K562 (cell line): ENCODE measurements around the gene IARS1. TPM values are rescaled to one million over a fixed set of nuclear protein-coding genes. Genes with fewer than 3 reads are reported as not detected.

Source experiments
- CBX5 ChIP-seq: IDR thresholded peaks from 2 replicates; pipeline ENCODE4 v1.6.1; 2014; ENCODE audit warnings: low read depth, borderline replicate concordance
- CHCHD3 ChIP-seq: fragments of 250-450 bp; sonication (Bioruptor Pico); IDR thresholded peaks from 2 replicates; pipeline ENCODE4 v2.1.2; 2022; ENCODE audit warnings: mild to moderate bottlenecking
- CSDE1 ChIP-seq, 2 experiments: fragments of 450-650 bp; IDR thresholded peaks; 2 replicates each; pipeline ENCODE4 v1.6.1; 2016; ENCODE audit warnings: mild to moderate bottlenecking in 1 of 2
- E2F3 ChIP-seq: fragments of 250-450 bp; sonication (Bioruptor Pico); IDR thresholded peaks from 2 replicates; pipeline ENCODE4 v1.4.0; 2020; ENCODE audit warnings: mild to moderate bottlenecking
- ETV5 ChIP-seq: sonication (generic); formaldehyde crosslinking; IDR thresholded peaks from 2 replicates; pipeline ENCODE4 v1.4.0; 2020; ENCODE audit warnings: low read depth, mild to moderate bottlenecking, missing genetic modification reagents
- GATAD2B ChIP-seq: fragments of 450-650 bp; IDR thresholded peaks from 2 replicates; pipeline ENCODE4 v1.6.1; 2017; ENCODE audit warnings: mild to moderate bottlenecking, borderline replicate concordance
- HOXB6 ChIP-seq: fragments of 250-450 bp; sonication (Bioruptor Pico); IDR thresholded peaks from 2 replicates; pipeline ENCODE4 v1.5.1; 2022; ENCODE audit warnings: mild to moderate bottlenecking, borderline replicate concordance
- MEIS2 ChIP-seq: fragments of 450-650 bp; IDR thresholded peaks from 2 replicates; pipeline ENCODE4 v1.6.1; 2014; ENCODE audit warnings: mild to moderate bottlenecking; ENCODE audit not compliant: partially characterized antibody
- NFYB ChIP-seq: IDR thresholded peaks from 2 replicates; pipeline ENCODE4 v1.6.1; 2011; ENCODE audit warnings: mild to moderate bottlenecking, moderate library complexity; ENCODE audit not compliant: insufficient read length; ENCODE audit errors: extremely low read depth
- NR2F6 ChIP-seq: fragments of 450-650 bp; formaldehyde crosslinking; IDR thresholded peaks from 2 replicates; pipeline ENCODE4 v1.4.0; 2020; ENCODE audit warnings: mild to moderate bottlenecking
- PCBP2 ChIP-seq: fragments of 200-400 bp; formaldehyde crosslinking; IDR thresholded peaks from 2 replicates; pipeline ENCODE4 v1.6.1; 2018; ENCODE audit warnings: low read length, low read depth, mild to moderate bottlenecking, moderate library complexity; ENCODE audit not compliant: poor library complexity, severe bottlenecking
- PURB ChIP-seq: sonication (generic); formaldehyde crosslinking; IDR thresholded peaks from 2 replicates; pipeline ENCODE4 v1.9.0; 2021; ENCODE audit warnings: low read depth, mild to moderate bottlenecking, missing genetic modification reagents
- SRSF1 ChIP-seq: fragments of 200-400 bp; formaldehyde crosslinking; IDR thresholded peaks from 2 replicates; pipeline ENCODE4 v1.6.1; 2017; ENCODE audit warnings: mild to moderate bottlenecking, low read depth, low read length, moderate library complexity
- ZNF140 ChIP-seq: fragments of 250-450 bp; sonication (Bioruptor Pico); IDR thresholded peaks from 2 replicates; pipeline ENCODE4 v1.8.0; 2021; ENCODE audit warnings: moderate library complexity, mild to moderate bottlenecking, inconsistent platforms
- ZNF224 ChIP-seq: sonication (generic); formaldehyde crosslinking; IDR thresholded peaks from 2 replicates; pipeline ENCODE4 v1.8.0; 2022; ENCODE audit warnings: mild to moderate bottlenecking, missing genetic modification reagents
- ZNF79 ChIP-seq: fragments of 250-450 bp; sonication (Bioruptor Pico); IDR thresholded peaks from 2 replicates; pipeline ENCODE4 v1.4.0; 2020; ENCODE audit warnings: low read depth, mild to moderate bottlenecking, moderate library complexity
- ZNF830 ChIP-seq: fragments of 250-450 bp; sonication (Bioruptor Pico); IDR thresholded peaks from 2 replicates; pipeline ENCODE4 v1.5.0; 2021; ENCODE audit warnings: mild to moderate bottlenecking
- ZSCAN32 ChIP-seq: fragments of 450-650 bp; formaldehyde crosslinking; IDR thresholded peaks from 2 replicates; pipeline ENCODE4 v1.4.0; 2020; ENCODE audit warnings: mild to moderate bottlenecking, moderate library complexity
- ZZZ3 ChIP-seq: fragments of 450-650 bp; IDR thresholded peaks from 2 replicates; pipeline ENCODE4 v1.6.1; 2016; ENCODE audit warnings: antibody characterized with exemption, mild to moderate bottlenecking, moderate library complexity
- polyA plus RNA-seq, 8 experiments: library from polyadenylated mRNA; depleted of rRNA in 4 of 8; stranded (reverse) in 5 of 8; unstranded in 3 of 8; fragments of >200 nt; fragmentation: Nextera tagmentation in 2 of 8; fragmentation: Illumina TruSeq in 1 of 8; extraction: Ambion mirVana in 2 of 8; extraction: Trizol in 1 of 8; gene quantifications; 2 replicates each; pipeline versions ENCODE4 v1.2.1 to v1.2.3, GENCODE V29; 2011 to 2014; ENCODE audit warnings: inconsistent platforms in 1 of 8, missing spikeins in 1 of 8
- total RNA-seq, 7 experiments: library from RNA; depleted of rRNA in 6 of 7; stranded (reverse); fragments of >200 nt in 6 of 7; fragmentation: Illumina TruSeq in 2 of 7; extraction: Trizol in 2 of 7; gene quantifications; 2 replicates each; pipeline versions ENCODE4 v1.2.1 to v1.2.3, GENCODE V29; 2011 to 2021; ENCODE audit warnings: low replicate concordance in 1 of 7
- TF ChIP-seq, protein P1 (sequence below): fragments of 250-450 bp; sonication (Bioruptor Pico); IDR thresholded peaks from 2 replicates; pipeline ENCODE4 v1.8.0; 2021; ENCODE audit warnings: moderate library complexity, mild to moderate bottlenecking, inconsistent platforms
- TF ChIP-seq, protein P2 (sequence below): fragments of 250-450 bp; sonication (Bioruptor Pico); IDR thresholded peaks from 2 replicates; pipeline ENCODE4 v1.8.0; 2021; ENCODE audit warnings: borderline replicate concordance, mild to moderate bottlenecking, moderate library complexity; ENCODE audit not compliant: poor library complexity, severe bottlenecking
- TF ChIP-seq, protein P3 (sequence below): fragments of 450-650 bp; formaldehyde crosslinking; conservative IDR thresholded peaks from 2 replicates; pipeline ENCODE4 v1.4.0; 2022; ENCODE audit warnings: mild to moderate bottlenecking, missing genetic modification characterization
- TF ChIP-seq, protein P4 (sequence below), 2 experiments: fragments of 450-650 bp in 1 of 2; IDR thresholded peaks; 2 replicates each; pipeline ENCODE4 v1.6.1; 2011 to 2017; ENCODE audit warnings: low read depth in 2 of 2, antibody characterized with exemption in 1 of 2, borderline replicate concordance in 1 of 2, low read length in 1 of 2, mild to moderate bottlenecking in 1 of 2, mixed read lengths in 1 of 2; ENCODE audit not compliant: control insufficient read depth in 1 of 2

Gene IARS1
- total and polyA plus RNA-seq, 9 of the 15 experiments (the other 6 are each of a cell fraction or from before 2014, with no cell fraction given), result 119 to 371 (median 234) TPM

DNA sequence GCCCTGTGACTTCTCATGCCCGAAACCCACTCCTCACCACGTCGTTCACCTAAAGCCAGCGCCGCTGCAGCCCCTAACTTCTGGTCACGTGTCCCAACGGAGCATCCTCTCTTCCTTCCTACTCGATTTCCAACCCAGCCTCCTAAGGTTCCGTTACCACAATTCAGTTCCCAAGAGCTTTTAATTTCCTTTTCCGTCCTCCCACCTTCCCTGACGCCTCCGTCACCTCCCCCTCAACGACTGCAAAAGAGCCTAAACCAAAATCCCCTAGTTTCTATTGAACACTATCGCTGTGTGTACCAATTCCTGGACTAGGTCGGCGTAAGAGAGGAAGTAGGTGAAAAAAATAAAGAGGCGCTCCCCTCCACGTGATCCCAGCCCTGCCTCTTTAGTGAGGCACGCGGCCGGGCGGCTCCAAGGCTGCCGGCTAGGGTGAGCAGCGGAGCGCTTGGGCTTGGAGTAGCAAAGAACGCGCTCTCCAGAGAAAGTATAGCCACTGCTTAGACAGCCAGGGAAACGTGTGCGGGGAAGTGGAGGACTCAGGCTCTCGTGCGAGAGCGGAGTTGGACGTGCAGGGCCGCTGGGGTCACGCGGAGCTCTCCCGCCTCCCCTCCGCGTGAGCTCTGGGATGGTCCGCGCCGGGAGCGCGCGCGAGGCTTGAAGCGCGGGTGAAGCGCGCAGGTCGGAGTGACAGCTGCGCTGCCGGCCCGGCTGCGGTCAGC lies 31.9 kb upstream of the IARS1 start, which contains the start of the genes CENPP and NOL8 (continued):
- no peak for TF ChIP-seq CBX5
- no peak for TF ChIP-seq ZNF79
- TF ChIP-seq, protein P1, sequence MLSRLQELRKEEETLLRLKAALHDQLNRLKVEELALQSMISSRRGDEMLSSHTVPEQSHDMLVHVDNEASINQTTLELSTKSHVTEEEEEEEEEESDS (CRISPR knock-in tag), result no peak
- no peak for TF ChIP-seq PURB (CRISPR knock-in tag)
- TF ChIP-seq SRSF1, result no peak
- TF ChIP-seq, protein P2, sequence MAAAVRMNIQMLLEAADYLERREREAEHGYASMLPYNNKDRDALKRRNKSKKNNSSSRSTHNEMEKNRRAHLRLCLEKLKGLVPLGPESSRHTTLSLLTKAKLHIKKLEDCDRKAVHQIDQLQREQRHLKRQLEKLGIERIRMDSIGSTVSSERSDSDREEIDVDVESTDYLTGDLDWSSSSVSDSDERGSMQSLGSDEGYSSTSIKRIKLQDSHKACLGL (CRISPR knock-in tag), result peak; percentile 89
- no peak for TF ChIP-seq NFYB
- no peak for TF ChIP-seq GATAD2B
- TF ChIP-seq CHCHD3, result no peak
- TF ChIP-seq E2F3 (CRISPR knock-in tag), result 0 out of 2 replicates have a peak, but pooled peaks have one; percentile 11
- no peak for TF ChIP-seq ZSCAN32 (CRISPR knock-in tag)
- TF ChIP-seq HOXB6, result no peak
- TF ChIP-seq, protein P3, sequence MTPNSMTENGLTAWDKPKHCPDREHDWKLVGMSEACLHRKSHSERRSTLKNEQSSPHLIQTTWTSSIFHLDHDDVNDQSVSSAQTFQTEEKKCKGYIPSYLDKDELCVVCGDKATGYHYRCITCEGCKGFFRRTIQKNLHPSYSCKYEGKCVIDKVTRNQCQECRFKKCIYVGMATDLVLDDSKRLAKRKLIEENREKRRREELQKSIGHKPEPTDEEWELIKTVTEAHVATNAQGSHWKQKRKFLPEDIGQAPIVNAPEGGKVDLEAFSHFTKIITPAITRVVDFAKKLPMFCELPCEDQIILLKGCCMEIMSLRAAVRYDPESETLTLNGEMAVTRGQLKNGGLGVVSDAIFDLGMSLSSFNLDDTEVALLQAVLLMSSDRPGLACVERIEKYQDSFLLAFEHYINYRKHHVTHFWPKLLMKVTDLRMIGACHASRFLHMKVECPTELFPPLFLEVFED (CRISPR knock-in tag), result peak; percentile 82
- no peak for TF ChIP-seq MEIS2
- TF ChIP-seq CSDE1 (IDR thresholded peaks at IDR 0.05), result 0 out of 4 replicates have a peak, but pooled peaks of 1 of the 2 experiments have one; percentile 23
- no peak for TF ChIP-seq ZNF830 (CRISPR knock-in tag)
- TF ChIP-seq PCBP2, result no peak
- TF ChIP-seq ZNF224 (CRISPR knock-in tag), result no peak
- TF ChIP-seq ZZZ3, result peak; percentile 81; the same call in 1 of the 2 replicates
- TF ChIP-seq NR2F6, result peak; percentile 72; the same call in 1 of the 2 replicates
- peak; percentile 75 for TF ChIP-seq ETV5 (CRISPR knock-in tag)
- TF ChIP-seq, protein P4, sequence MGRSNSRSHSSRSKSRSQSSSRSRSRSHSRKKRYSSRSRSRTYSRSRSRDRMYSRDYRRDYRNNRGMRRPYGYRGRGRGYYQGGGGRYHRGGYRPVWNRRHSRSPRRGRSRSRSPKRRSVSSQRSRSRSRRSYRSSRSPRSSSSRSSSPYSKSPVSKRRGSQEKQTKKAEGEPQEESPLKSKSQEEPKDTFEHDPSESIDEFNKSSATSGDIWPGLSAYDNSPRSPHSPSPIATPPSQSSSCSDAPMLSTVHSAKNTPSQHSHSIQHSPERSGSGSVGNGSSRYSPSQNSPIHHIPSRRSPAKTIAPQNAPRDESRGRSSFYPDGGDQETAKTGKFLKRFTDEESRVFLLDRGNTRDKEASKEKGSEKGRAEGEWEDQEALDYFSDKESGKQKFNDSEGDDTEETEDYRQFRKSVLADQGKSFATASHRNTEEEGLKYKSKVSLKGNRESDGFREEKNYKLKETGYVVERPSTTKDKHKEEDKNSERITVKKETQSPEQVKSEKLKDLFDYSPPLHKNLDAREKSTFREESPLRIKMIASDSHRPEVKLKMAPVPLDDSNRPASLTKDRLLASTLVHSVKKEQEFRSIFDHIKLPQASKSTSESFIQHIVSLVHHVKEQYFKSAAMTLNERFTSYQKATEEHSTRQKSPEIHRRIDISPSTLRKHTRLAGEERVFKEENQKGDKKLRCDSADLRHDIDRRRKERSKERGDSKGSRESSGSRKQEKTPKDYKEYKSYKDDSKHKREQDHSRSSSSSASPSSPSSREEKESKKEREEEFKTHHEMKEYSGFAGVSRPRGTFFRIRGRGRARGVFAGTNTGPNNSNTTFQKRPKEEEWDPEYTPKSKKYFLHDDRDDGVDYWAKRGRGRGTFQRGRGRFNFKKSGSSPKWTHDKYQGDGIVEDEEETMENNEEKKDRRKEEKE (IDR thresholded peaks at IDR 0.05; ENCODE audit: borderline replicate concordance in 1 of 2, control insufficient read depth in 1 of 2, low read depth in 2 of 2, low read length in 1 of 2), result peak; percentile 87 to 98
- TF ChIP-seq ZNF140 (CRISPR knock-in tag), result no peak
